Lower lobe of right lung (tissue), 2 donors: ENCODE measurements around the gene UBE2Q1. TPM values are rescaled to one million over a fixed set of nuclear protein-coding genes. Genes with fewer than 3 reads are reported as not detected.

Source experiments
- ATAC-seq, 2 donors: fragments of 200-7000 bp; cut with Tn5 transposase; one replicate each; pipeline ENCODE4 v1.9.1; 2020 to 2022; ENCODE audit warnings: mild to moderate bottlenecking in 2 of 2, moderate library complexity in 2 of 2
- DNase-seq: peaks from one replicate; pipeline ENCODE4 v3.0.0-alpha.2; 2020
- H3K27ac ChIP-seq: fragments of 200-600 bp; one replicate; pipeline ENCODE4 v1.8.0; 2022
- H3K27me3 ChIP-seq: fragments of 200-600 bp; one replicate; pipeline ENCODE4 v1.8.0; 2022; ENCODE audit warnings: low read depth
- H3K36me3 ChIP-seq: fragments of 200-600 bp; one replicate; pipeline ENCODE4 v1.8.0; 2022; ENCODE audit warnings: mild to moderate bottlenecking
- H3K4me1 ChIP-seq: fragments of 200-600 bp; one replicate; pipeline ENCODE4 v1.8.0; 2022
- H3K4me3 ChIP-seq: fragments of 200-600 bp; one replicate; pipeline ENCODE4 v1.8.0; 2022; ENCODE audit warnings: mild to moderate bottlenecking
- H3K9me3 ChIP-seq: fragments of 200-600 bp; one replicate; pipeline ENCODE4 v1.8.0; 2022
- CTCF ChIP-seq: fragments of 200-600 bp; IDR thresholded peaks from one replicate; pipeline ENCODE4 v1.8.0; 2022; ENCODE audit warnings: antibody characterized with exemption, mild to moderate bottlenecking
- intact Hi-C: fragments of 100-400 bp; cut with DNase I; formaldehyde crosslinking; loops from one replicate; pipeline ENCODE4 v1.11.0; 2022
- total RNA-seq: library from RNA; stranded (reverse); fragmentation: NEBNext Ultra II Directional; extraction: Animal tissue kit (Norgen Biotek cat#: 25700); gene quantifications from one replicate; pipeline ENCODE4 v1.2.1, GENCODE V29; 2021
- donor health status: DM: no; HTN: yes; CAD: no; lungs with severe emphysema.

Gene UBE2Q1
- total RNA-seq, 1 donor from 2014 or later = 79.5 TPM

DNA sequence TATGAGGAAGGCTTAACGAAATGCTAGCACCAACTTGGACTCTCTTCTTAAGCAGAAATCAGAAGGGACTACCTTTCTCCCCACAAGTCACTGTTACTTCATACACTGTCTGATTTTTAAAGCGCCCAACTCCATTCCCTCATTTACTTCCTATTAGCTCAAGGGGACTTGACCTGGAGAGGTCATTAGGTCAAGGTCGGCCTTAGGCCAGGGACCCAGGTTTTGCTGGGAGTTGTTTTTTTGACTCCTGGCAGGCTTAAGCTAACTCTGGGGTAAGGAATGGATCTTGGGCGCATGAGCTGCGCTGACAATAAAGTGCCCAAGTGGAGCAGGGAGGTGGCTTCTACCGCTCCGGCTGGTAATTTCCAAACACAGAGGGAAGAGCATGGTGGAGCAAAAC is 32.7 kb upstream of the UBE2Q1 start:
- Histone ChIP-seq H3K27me3 (no peaks in the 10 kb centered on the region), H3K4me3 (no peak overlapping the region), H3K4me1 (no peaks in the 10 kb centered on the region), H3K36me3 (peaks cover 100% of the 10 kb centered on the region), H3K27ac (no peak overlapping the region), H3K9me3 (no peaks in the 10 kb centered on the region)
- intact Hi-C loops = no loop called here
- ATAC-seq = no peak
- no peak for TF ChIP-seq CTCF
- DNase-seq = no peak

- Histone ChIP-seq H3K9me3 (no peaks in the 10 kb centered on the region), H3K27ac (no peak overlapping the region), H3K27me3 (no peaks in the 10 kb centered on the region), H3K4me1 (no peaks in the 10 kb centered on the region), H3K36me3 (peaks cover 100% of the 10 kb centered on the region), H3K4me3 (no peak overlapping the region)
- DNase-seq = no peak
- no peak for ATAC-seq
- intact Hi-C loops = no loop called here
- no peak for TF ChIP-seq CTCF
These were observed 32.3 kb upstream of the UBE2Q1 start for GRCh38 chr1:154590756-154591155.

- no peak for ATAC-seq
- DNase-seq = no peak
- TF ChIP-seq CTCF = no peak
- Histone ChIP-seq H3K9me3 (no peaks in the 10 kb centered on the region), H3K27ac (no peak overlapping the region), H3K4me1 (no peaks in the 10 kb centered on the region), H3K27me3 (no peaks in the 10 kb centered on the region), H3K36me3 (peaks cover 100% of the 10 kb centered on the region), H3K4me3 (no peak overlapping the region)
- intact Hi-C loops = no loop called here
These were observed 31.3 kb upstream of the UBE2Q1 start for GRCh38 chr1:154589780-154590179.

DNA sequence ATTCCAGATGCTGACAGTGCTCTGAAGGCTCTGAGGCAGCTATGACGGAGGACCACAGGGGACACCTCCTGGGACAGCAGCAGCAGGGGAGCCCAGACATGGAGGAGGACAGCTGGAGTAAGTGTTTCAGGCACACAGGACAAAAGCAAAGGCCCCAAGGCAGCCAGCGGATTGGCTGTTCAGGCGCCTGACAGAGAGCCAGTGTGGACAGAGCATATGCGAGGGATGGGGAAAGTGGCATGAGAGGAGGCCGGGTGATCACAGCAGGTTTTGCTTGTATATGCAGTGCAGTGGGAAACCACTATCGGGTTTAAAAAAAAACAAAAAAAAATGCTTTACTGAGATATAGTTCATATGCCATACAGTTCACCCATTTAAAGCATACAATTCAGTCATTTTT is 28.2 kb upstream of the UBE2Q1 start:
- Histone ChIP-seq H3K4me3 (no peak overlapping the region), H3K36me3 (peaks cover 100% of the 10 kb centered on the region), H3K4me1 (no peaks in the 10 kb centered on the region), H3K9me3 (no peaks in the 10 kb centered on the region), H3K27ac (no peak overlapping the region), H3K27me3 (no peaks in the 10 kb centered on the region)
- TF ChIP-seq CTCF = no peak
- intact Hi-C loops = no loop called here
- ATAC-seq = no peak
- DNase-seq = no peak

DNA sequence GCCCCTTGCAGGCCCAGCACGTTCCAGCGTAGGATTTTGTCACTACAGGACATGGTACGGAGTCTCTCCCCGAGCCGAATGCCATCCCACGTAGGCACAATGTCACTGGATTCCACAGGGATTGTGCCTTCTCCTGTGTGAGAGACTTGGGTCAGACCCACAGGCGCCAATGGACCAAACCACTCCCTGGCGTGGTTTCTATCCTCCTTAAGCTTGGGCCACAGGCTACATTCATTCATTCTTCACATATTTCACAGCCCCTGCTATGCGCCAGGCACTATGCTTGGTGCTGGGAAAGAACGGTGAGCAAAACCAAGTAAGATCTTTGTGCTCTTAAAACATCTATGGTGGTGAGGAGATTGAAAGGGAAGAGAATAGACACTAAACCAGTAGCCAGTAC is 27.8 kb upstream of the UBE2Q1 start:
- H3K27ac ChIP-seq = no peak overlapping the region
- H3K4me3 ChIP-seq = no peak overlapping the region
- H3K36me3 ChIP-seq = peaks cover 100% of the 10 kb centered on the region
- intact Hi-C loops = no loop called here
- ATAC-seq (no peak), DNase-seq (no peak)
- no peaks in the 10 kb centered on the region for H3K9me3 ChIP-seq
- H3K4me1 ChIP-seq = no peaks in the 10 kb centered on the region
- H3K27me3 ChIP-seq = no peaks in the 10 kb centered on the region
- TF ChIP-seq CTCF = no peak
